GM23338 (cell line): ENCODE results near the gene PELI3. TPM values are rescaled to one million over a fixed set of nuclear protein-coding genes. Genes with fewer than 3 reads are reported as not detected.

Source experiments
- ATAC-seq: fragments of 200-7000 bp; cut with Tn5 transposase; 3 replicates; pipeline ENCODE4 v1.9.1; 2020
- DNase-seq: peaks from one replicate; pipeline ENCODE4 v3.0.0-alpha.2; 2015; ENCODE audit warnings: low spot score
- H2AFZ ChIP-seq: fragments of 200-600 bp; sonication (generic); 2 replicates; pipeline ENCODE4 v1.8.0; 2016; ENCODE audit warnings: antibody characterized with exemption, mild to moderate bottlenecking, moderate library complexity
- H3F3A ChIP-seq: fragments of 200-600 bp; sonication (generic); replicated peaks from 2 replicates; pipeline ENCODE4 v1.8.0; 2017; ENCODE audit warnings: antibody characterized with exemption, mixed run types, low read depth
- H3K27ac ChIP-seq: fragments of 200-600 bp; sonication (generic); 2 replicates; pipeline ENCODE4 v1.6.1; 2016; ENCODE audit warnings: low read depth
- H3K27me3 ChIP-seq: fragments of 200-600 bp; sonication (generic); 2 replicates; pipeline ENCODE4 v1.8.0; 2016; ENCODE audit warnings: mild to moderate bottlenecking, mixed run types, moderate library complexity; ENCODE audit not compliant: insufficient read depth
- H3K36me3 ChIP-seq: fragments of 200-600 bp; sonication (generic); 2 replicates; pipeline ENCODE4 v1.8.0; 2016; ENCODE audit warnings: mild to moderate bottlenecking; ENCODE audit not compliant: insufficient read depth
- H3K4me1 ChIP-seq: fragments of 200-600 bp; sonication (generic); 2 replicates; pipeline ENCODE4 v1.8.0; 2016; ENCODE audit warnings: mild to moderate bottlenecking, moderate library complexity; ENCODE audit not compliant: insufficient read depth
- H3K4me2 ChIP-seq: fragments of 200-600 bp; sonication (generic); 2 replicates; pipeline ENCODE4 v1.7.1; 2017; ENCODE audit warnings: mixed run types
- H3K4me3 ChIP-seq: fragments of 200-600 bp; sonication (generic); 2 replicates; pipeline ENCODE4 v1.6.1; 2016; ENCODE audit warnings: mixed run types
- H3K79me2 ChIP-seq: fragments of 200-600 bp; sonication (generic); replicated peaks from 2 replicates; pipeline ENCODE4 v1.8.0; 2017; ENCODE audit warnings: mild to moderate bottlenecking; ENCODE audit not compliant: insufficient read depth
- H3K9me2 ChIP-seq: fragments of 200-600 bp; sonication (generic); 2 replicates; pipeline ENCODE4 v1.8.0; 2017; ENCODE audit not compliant: insufficient read depth
- H4K20me1 ChIP-seq: fragments of 200-600 bp; sonication (generic); replicated peaks from 2 replicates; pipeline ENCODE4 v1.8.0; 2017; ENCODE audit warnings: mild to moderate bottlenecking; ENCODE audit not compliant: insufficient read depth
- H3K27ac Mint-ChIP-seq: 2 replicates; pipeline ENCODE4 v1.8.0; 2020; ENCODE audit warnings: inconsistent platforms, mild to moderate bottlenecking, moderate library complexity, mixed read lengths
- H3K27me3 Mint-ChIP-seq: 3 replicates; pipeline ENCODE4 v1.8.0; 2022; ENCODE audit warnings: low read depth, mild to moderate bottlenecking, moderate library complexity, mixed read lengths, inconsistent platforms; ENCODE audit not compliant: insufficient read depth, poor library complexity
- H3K36me3 Mint-ChIP-seq: 3 replicates; pipeline ENCODE4 v1.8.0; 2021; ENCODE audit warnings: low read depth, mild to moderate bottlenecking, inconsistent platforms, moderate library complexity, mixed read lengths
- H3K4me1 Mint-ChIP-seq: 3 replicates; pipeline ENCODE4 v1.8.0; 2020; ENCODE audit warnings: mild to moderate bottlenecking, inconsistent platforms, mixed read lengths
- H3K4me3 Mint-ChIP-seq: 3 replicates; pipeline ENCODE4 v1.8.0; 2021; ENCODE audit warnings: moderate library complexity, mild to moderate bottlenecking, inconsistent platforms, mixed read lengths
- H3K9me3 Mint-ChIP-seq: 3 replicates; pipeline ENCODE4 v1.8.0; 2020; ENCODE audit warnings: moderate library complexity, mild to moderate bottlenecking, inconsistent platforms, mixed read lengths
- CREB1 ChIP-seq: fragments of 250-450 bp; sonication (Bioruptor Pico); IDR thresholded peaks from 2 replicates; pipeline ENCODE4 v1.5.0; 2020; ENCODE audit warnings: low read depth, mild to moderate bottlenecking, moderate library complexity
- EZH2 ChIP-seq: fragments of 200-600 bp; sonication (generic); IDR thresholded peaks from one replicate; pipeline ENCODE4 v1.8.0; 2017; ENCODE audit warnings: antibody characterized with exemption, mild to moderate bottlenecking, low read depth; ENCODE audit not compliant: unreplicated experiment
- EZH2phosphoT487 ChIP-seq: fragments of 200-600 bp; sonication (generic); IDR thresholded peaks from one replicate; pipeline ENCODE4 v1.8.1; 2018; ENCODE audit warnings: antibody characterized with exemption; ENCODE audit not compliant: unreplicated experiment
- POLR2AphosphoS5 ChIP-seq: IDR thresholded peaks from 2 replicates; pipeline ENCODE4 v1.6.1; 2016; ENCODE audit warnings: antibody characterized with exemption, low read depth
- STAT1 ChIP-seq: IDR thresholded peaks from one replicate; pipeline ENCODE4 v1.6.1; 2016; ENCODE audit warnings: antibody characterized with exemption; ENCODE audit not compliant: unreplicated experiment
- ZNF462 ChIP-seq: fragments of 250-450 bp; sonication (Bioruptor Pico); IDR thresholded peaks from 2 replicates; pipeline ENCODE4 v1.5.0; 2020; ENCODE audit warnings: mild to moderate bottlenecking, moderate library complexity
- polyA plus RNA-seq: library from polyadenylated mRNA; unstranded; fragments of >200 nt; fragmentation: Nextera tagmentation; extraction: Ambion mirVana; gene quantifications from 2 replicates; pipeline ENCODE4 v1.2.1, GENCODE V29; 2016
- total RNA-seq: library from RNA; depleted of rRNA; stranded (reverse); fragments of >200 nt; shearing (Covaris generic); gene quantifications from 2 replicates; pipeline ENCODE4 v1.2.3, GENCODE V29; 2014
- TF ChIP-seq, protein P1 (sequence below), 2 experiments: fragments of 200-600 bp in 1 of 2; sonication (generic) in 1 of 2; conservative IDR thresholded peaks; 2 replicates each; pipeline versions ENCODE4 v1.5.1 to v1.6.1; 2016 to 2017; ENCODE audit warnings: antibody characterized with exemption in 2 of 2, low read depth in 2 of 2, mild to moderate bottlenecking in 2 of 2, moderate library complexity in 1 of 2
- TF ChIP-seq, protein P2 (sequence below): IDR thresholded peaks from 2 replicates; pipeline ENCODE4 v1.6.1; 2016; ENCODE audit warnings: antibody characterized with exemption

PELI3 gene
- total and polyA plus RNA-seq, 2 experiments from 2014 or later: 2.8 to 9.1 TPM

DNA sequence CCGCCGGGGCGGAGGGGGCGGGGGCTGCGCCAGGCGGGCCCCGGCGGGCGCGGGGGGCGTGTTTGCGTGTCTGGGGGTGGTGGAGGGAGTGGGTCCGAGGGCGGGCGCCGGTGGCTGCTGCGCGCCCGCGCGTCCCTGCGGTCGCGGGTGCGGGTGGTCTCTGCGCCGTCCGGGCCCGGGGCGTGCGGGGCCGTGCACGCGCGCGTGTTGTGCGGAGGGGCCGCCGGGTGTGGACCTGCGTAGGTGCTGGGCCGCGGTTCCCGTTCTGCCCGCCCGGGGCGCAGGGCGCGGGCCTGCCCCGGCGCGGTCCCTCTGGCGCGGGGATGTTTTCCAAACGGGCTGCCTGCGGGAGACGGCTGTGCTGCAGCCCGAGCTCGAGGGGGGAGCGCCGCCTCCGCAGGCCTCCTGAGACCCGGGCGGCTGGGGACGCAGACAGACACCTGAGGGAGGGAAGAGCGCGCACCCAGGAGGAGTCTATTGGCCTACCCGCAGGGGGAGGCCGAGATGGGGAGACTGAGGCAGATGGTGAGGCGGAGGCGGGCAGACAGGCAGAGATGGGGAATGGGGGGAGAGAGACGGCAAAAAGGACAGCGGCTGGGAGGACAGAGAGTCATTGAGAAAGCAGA lies 442 bp downstream of the PELI3 start:
- DNase-seq (peak; percentile 64), ATAC-seq (peak; percentile 43)
- H3K27me3 Mint-ChIP-seq: peaks cover 11% of the 10 kb centered on the region
- TF ChIP-seq EZH2 (no peak), STAT1 (no peak), EZH2phosphoT487 (no peak), CREB1 (CRISPR knock-in tag) (no peak), ZNF462 (CRISPR knock-in tag) (no peak), POLR2AphosphoS5 (no peak)
- TF ChIP-seq, protein P1, sequence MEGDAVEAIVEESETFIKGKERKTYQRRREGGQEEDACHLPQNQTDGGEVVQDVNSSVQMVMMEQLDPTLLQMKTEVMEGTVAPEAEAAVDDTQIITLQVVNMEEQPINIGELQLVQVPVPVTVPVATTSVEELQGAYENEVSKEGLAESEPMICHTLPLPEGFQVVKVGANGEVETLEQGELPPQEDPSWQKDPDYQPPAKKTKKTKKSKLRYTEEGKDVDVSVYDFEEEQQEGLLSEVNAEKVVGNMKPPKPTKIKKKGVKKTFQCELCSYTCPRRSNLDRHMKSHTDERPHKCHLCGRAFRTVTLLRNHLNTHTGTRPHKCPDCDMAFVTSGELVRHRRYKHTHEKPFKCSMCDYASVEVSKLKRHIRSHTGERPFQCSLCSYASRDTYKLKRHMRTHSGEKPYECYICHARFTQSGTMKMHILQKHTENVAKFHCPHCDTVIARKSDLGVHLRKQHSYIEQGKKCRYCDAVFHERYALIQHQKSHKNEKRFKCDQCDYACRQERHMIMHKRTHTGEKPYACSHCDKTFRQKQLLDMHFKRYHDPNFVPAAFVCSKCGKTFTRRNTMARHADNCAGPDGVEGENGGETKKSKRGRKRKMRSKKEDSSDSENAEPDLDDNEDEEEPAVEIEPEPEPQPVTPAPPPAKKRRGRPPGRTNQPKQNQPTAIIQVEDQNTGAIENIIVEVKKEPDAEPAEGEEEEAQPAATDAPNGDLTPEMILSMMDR (conservative IDR thresholded peaks at IDR 0.05; ENCODE audit: low read depth in 2 of 2): no peak
- TF ChIP-seq, protein P2, sequence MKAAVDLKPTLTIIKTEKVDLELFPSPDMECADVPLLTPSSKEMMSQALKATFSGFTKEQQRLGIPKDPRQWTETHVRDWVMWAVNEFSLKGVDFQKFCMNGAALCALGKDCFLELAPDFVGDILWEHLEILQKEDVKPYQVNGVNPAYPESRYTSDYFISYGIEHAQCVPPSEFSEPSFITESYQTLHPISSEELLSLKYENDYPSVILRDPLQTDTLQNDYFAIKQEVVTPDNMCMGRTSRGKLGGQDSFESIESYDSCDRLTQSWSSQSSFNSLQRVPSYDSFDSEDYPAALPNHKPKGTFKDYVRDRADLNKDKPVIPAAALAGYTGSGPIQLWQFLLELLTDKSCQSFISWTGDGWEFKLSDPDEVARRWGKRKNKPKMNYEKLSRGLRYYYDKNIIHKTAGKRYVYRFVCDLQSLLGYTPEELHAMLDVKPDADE: no peak
- H3K4me1 ChIP-seq: peaks cover 35% of the 10 kb centered on the region
- H3K36me3 ChIP-seq: no peaks in the 10 kb centered on the region
- peak overlapping the region; percentile 85 for H3K4me3 Mint-ChIP-seq
- H3K9me3 Mint-ChIP-seq: peaks cover 16% of the 10 kb centered on the region
- H3F3A ChIP-seq: peaks cover 10% of the 10 kb centered on the region; the same call in 1 of the 2 replicates
- peaks cover 13% of the 10 kb centered on the region; the same call in 2 of the 3 replicates for H3K36me3 Mint-ChIP-seq
- H3K4me1 Mint-ChIP-seq: peaks cover 36% of the 10 kb centered on the region
- no peaks in the 10 kb centered on the region for H3K27me3 ChIP-seq
- H2AFZ ChIP-seq: peak overlapping the region; percentile 86
- peak overlapping the region; percentile 81 for H3K4me3 ChIP-seq
- H3K9me2 ChIP-seq: no peaks in the 10 kb centered on the region
- peak overlapping the region; percentile 90 for H3K4me2 ChIP-seq
- no peaks in the 10 kb centered on the region; the same call in none of the 2 replicates for H4K20me1 ChIP-seq
- H3K27ac Mint-ChIP-seq: no peak overlapping the region
- no peak overlapping the region for H3K27ac ChIP-seq
- H3K79me2 ChIP-seq: no peaks in the 10 kb centered on the region
